ACC112 (cell line): ENCODE results near the gene NCR1.
"Not testable (repeated sequence)": the region's sequence is repeated elsewhere in the genome, so short reads cannot be mapped to it uniquely, and the experiment has no call there.

Experiments
- H2AFZ ChIP-seq: fragments of 200-600 bp; sonication (generic); one replicate; pipeline ENCODE4 v1.6.0; 2017; ENCODE audit warnings: antibody characterized with exemption, low read length; ENCODE audit not compliant: unreplicated experiment
- H3K27ac ChIP-seq: fragments of 200-600 bp; sonication (generic); 2 replicates; pipeline ENCODE4 v1.5.1; 2014; ENCODE audit warnings: low read depth, mild to moderate bottlenecking, antibody characterized with exemption, low read length, moderate library complexity
- H3K27me3 ChIP-seq: fragments of 200-600 bp; sonication (generic); 2 replicates; pipeline ENCODE4 v1.6.1; 2014; ENCODE audit warnings: mild to moderate bottlenecking, antibody characterized with exemption, low read length, moderate library complexity, mixed read lengths; ENCODE audit not compliant: insufficient read depth
- H3K36me3 ChIP-seq: fragments of 200-600 bp; sonication (generic); 2 replicates; pipeline ENCODE4 v1.6.1; 2016; ENCODE audit warnings: mild to moderate bottlenecking, antibody characterized with exemption, low read length, moderate library complexity, mixed read lengths; ENCODE audit not compliant: insufficient read depth
- H3K4me1 ChIP-seq: fragments of 200-600 bp; sonication (generic); one replicate; pipeline ENCODE4 v1.6.1; 2016; ENCODE audit warnings: low read length, mixed read lengths; ENCODE audit not compliant: insufficient read depth, unreplicated experiment, control insufficient read depth
- H3K4me3 ChIP-seq: fragments of 200-600 bp; sonication (generic); 2 replicates; pipeline ENCODE4 v1.5.1; 2014; ENCODE audit warnings: mild to moderate bottlenecking, low read depth, low read length
- H3K79me2 ChIP-seq: fragments of 200-600 bp; sonication (generic); one replicate; pipeline ENCODE4 v1.6.0; 2016; ENCODE audit warnings: low read length; ENCODE audit not compliant: control insufficient read depth, unreplicated experiment, insufficient read depth

NCR1 gene, protein sequence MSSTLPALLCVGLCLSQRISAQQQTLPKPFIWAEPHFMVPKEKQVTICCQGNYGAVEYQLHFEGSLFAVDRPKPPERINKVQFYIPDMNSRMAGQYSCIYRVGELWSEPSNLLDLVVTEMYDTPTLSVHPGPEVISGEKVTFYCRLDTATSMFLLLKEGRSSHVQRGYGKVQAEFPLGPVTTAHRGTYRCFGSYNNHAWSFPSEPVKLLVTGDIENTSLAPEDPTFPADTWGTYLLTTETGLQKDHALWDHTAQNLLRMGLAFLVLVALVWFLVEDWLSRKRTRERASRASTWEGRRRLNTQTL

DNA sequence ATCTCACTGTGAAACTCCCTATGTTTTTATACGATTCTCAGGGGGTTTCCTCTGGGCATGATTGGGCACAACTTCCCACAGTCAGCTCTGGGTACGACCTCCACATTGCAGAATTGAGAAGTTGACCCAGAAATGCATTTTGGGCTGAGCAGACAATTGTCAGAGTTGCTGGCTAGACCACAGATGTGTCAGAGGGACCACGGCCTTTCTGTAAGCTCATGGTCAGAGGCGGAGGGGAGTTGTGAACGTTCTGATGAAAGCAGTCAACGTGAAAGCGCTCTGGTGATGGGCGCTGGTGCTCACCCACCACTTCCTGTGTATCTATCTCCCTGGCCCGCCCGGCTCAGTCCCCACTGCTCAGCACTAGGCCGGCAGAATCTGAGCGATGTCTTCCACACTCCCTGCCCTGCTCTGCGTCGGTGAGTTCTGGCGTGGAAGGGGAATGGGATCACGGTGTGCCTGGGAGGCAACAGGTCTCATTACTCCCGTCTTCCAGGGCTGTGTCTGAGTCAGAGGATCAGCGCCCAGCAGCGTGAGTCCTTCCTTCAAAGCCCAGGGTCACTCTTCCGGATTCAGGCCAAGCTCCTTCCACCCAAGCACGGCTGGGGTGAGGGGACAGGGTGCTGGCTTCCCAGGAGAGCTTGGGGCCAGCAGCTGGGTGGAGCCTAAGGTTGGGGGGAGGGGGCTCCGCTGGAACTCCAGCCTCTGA lies at the start of gene NCR1:
TSS of gene NCR1 (plus strand) at position 346 of the 709 bp plus-strand sequence. CDS start at position 386, 40 bp downstream.
- H3K79me2 ChIP-seq, result no peaks in the 10 kb centered on the region
- no peak within 1 kb of the TSS for H3K27ac ChIP-seq
- H3K27me3 ChIP-seq, result no peaks in the 10 kb centered on the region
- H3K36me3 ChIP-seq, result no peaks in the 10 kb centered on the region
- no peaks in the 10 kb centered on the region for H3K4me1 ChIP-seq
- H3K4me3 ChIP-seq, result no peak within 1 kb of the TSS
- H2AFZ ChIP-seq, result no peak within 1 kb of the TSS

DNA sequence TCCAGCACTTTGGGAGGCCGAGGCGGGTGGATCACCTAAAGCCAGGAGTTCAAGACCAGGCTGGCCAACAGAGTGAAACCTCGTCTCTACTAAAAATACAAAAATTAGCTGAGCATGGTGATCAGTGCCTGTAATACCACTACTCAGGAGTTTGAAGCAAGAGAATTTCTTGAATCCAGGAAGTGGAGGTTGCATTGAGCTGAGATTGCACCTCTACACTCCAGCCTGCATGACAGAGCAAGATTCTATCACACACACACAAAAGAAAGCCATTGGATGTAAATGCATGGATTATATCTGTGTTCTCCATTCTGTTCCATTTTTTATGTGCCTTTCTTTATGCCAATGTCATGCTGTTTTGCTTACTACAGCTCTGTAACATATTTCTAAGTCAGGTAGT lies 47.5 kb upstream of the NCR1 start:
- H3K79me2 ChIP-seq, H3K27me3 ChIP-seq, H3K27ac ChIP-seq, H3K36me3 ChIP-seq, H3K4me3 ChIP-seq, H3K4me1 ChIP-seq, H2AFZ ChIP-seq: not testable (repeated sequence)

DNA sequence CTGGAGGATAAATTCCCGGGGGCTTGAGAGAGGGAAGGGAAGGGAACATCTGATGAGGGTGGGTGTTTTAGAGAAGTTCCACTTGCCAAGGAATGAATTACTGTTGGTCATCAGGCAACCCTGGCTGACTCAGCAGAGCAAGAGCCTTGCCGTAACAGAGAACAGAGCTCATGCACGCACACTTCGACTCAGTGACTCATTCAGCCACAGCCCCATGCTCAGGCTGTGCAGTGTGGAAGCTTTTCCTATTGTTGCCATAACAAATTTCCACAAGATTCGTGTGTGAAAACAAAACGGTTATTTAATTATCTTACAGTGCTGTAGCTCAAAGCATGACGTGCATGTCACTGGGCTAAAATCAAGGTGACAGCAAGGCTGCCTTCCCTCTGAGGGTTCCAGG lies 46.5 kb upstream of the NCR1 start:
- H3K36me3 ChIP-seq, H3K27ac ChIP-seq, H2AFZ ChIP-seq, H3K27me3 ChIP-seq, H3K79me2 ChIP-seq, H3K4me3 ChIP-seq, H3K4me1 ChIP-seq: not testable (repeated sequence)

DNA sequence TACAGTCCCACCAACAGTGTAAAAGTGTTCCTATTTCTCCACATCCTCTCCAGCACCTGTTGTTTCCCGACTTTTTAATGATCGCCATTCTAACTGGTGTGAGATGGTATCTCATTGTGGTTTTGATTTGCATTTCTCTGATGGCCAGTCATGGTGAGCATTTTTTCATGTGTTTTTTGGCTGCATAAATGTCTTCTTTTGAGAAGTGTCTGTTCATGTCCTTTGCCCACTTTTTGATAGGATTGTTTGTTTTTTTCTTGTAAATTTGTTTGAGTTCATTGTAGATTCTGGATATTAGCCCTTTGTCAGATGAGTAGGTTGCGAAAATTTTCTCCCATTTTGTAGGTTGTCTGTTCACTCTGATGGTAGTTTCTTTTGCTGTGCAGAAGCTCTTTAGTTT lies 42.5 kb upstream of the NCR1 start:
- H2AFZ ChIP-seq, H3K79me2 ChIP-seq, H3K27me3 ChIP-seq, H3K4me3 ChIP-seq, H3K36me3 ChIP-seq, H3K4me1 ChIP-seq, H3K27ac ChIP-seq: not testable (repeated sequence)

DNA sequence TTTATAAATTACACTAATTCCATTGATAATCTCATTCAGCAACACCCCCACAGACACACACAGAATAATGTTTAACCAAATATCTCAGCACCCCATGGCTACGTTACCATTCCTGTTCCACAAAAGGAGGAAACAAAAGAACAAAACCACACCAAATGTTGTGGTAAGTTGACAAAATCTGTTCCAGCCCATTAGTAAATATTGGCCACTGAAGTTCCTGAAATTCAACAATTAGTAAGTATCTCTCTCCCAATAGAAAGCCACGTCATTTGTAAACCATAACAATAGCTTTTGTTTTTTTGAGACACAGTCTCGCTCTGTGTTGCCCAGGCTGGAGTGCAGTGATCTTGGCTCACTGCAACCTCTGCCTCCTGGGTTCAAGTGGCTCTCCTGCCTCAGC lies 34.3 kb upstream of the NCR1 start:
- no peaks in the 10 kb centered on the region for H3K27me3 ChIP-seq
- H3K27ac ChIP-seq, result no peak overlapping the region
- H3K4me1 ChIP-seq, result no peaks in the 10 kb centered on the region
- H2AFZ ChIP-seq, result no peak overlapping the region
- H3K4me3 ChIP-seq, result no peak overlapping the region
- H3K36me3 ChIP-seq, result no peaks in the 10 kb centered on the region
- no peaks in the 10 kb centered on the region for H3K79me2 ChIP-seq

DNA sequence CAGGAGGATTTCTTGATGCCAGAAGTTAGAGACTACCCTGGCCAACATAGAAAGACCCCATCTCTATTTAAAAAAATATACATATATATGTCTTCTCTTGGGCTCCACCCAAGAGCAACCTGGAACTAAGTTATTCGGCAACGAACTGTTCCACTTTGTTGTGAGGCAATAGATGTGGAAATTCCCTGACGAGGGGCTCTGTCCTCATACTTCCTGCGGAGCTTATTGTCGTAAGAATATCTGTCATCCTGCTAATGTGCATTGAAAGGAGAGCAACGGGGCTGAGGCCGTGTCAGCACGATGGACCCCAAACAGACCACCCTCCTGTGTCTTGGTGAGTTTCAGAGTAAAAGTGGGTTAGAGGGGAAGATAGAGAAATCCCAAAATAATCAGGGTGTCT lies 32.0 kb upstream of the NCR1 start, which contains the start of gene FCAR:
TSS of gene FCAR (plus strand) at position 246 of the 400 bp plus-strand sequence. CDS start at position 301, 55 bp downstream.
- Histone ChIP-seq H3K79me2 (no peaks in the 10 kb centered on the region), H3K4me1 (no peaks in the 10 kb centered on the region), H3K27ac (no peak within 1 kb of the TSS), H3K4me3 (no peak within 1 kb of the TSS), H3K27me3 (no peaks in the 10 kb centered on the region), H2AFZ (no peak within 1 kb of the TSS), H3K36me3 (no peaks in the 10 kb centered on the region)

DNA sequence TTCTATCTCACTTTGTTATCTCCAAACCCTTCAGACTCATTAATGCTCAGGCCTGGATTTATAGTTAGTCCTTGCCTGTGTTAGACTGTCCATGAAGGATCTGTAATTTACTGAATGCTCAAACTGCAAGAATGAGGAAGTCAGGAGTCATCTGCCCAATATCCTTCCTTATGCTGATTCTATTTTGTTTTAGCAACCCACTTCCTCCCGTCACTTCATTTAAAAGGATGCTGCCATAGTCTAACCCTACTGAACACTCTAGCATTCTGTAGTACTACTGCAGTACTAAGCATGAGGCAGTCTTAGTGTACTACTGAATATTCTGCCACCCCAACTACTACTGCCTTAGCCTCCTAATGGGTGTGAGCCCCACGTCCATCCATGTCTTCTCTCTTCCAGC lies 30.4 kb upstream of the NCR1 start:
- Histone ChIP-seq H3K4me3 (no peak overlapping the region), H3K27ac (no peak overlapping the region), H3K79me2 (no peaks in the 10 kb centered on the region), H3K36me3 (no peaks in the 10 kb centered on the region), H3K4me1 (no peaks in the 10 kb centered on the region), H3K27me3 (no peaks in the 10 kb centered on the region), H2AFZ (no peak overlapping the region)

DNA sequence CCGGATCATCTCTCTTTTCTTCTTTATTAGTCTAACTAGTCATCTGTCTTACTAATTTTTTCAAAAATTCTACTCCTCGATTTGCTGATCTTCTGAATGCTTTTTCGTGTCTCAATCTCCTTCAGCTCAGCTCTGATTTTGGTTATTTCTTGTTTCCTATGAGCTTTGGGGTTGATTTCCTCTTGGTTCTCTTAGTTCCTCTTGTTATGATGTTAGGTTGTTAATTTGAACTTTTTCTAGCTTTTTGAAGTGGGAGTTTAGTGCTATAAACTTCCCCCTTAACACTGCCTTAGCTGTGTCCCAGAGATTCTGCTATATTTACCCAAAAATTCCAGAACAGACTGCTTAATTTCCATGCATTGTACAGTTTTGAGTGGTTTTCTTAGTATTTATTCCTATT lies 28.5 kb upstream of the NCR1 start:
- Histone ChIP-seq H3K79me2 (no peaks in the 10 kb centered on the region), H3K36me3 (no peaks in the 10 kb centered on the region), H3K27me3 (no peaks in the 10 kb centered on the region), H2AFZ (no peak overlapping the region), H3K4me3 (no peak overlapping the region), H3K27ac (no peak overlapping the region), H3K4me1 (no peaks in the 10 kb centered on the region)

DNA sequence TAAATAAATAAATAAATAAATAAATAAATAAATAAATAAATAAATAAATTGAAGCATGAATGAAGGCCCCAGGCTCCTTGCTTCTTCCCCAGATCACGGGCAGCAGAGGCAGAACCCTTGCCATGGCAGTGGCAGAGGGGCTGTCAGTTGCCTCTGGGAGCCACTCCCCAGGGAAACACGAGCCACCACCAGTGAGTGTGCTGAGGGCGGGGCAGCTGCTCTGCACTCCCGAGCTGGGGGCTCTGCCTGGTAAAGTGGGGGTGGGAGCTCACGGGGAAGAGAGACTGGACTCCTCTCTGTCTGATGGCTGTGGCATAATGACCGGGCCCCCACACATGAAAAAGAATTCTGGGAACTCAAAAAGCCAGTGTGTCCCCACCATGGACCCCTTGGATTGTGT lies 24.1 kb upstream of the NCR1 start:
- H3K36me3 ChIP-seq, result no peaks in the 10 kb centered on the region
- no peaks in the 10 kb centered on the region for H3K4me1 ChIP-seq
- H3K27ac ChIP-seq, result no peak overlapping the region
- H3K4me3 ChIP-seq, result no peak overlapping the region
- H2AFZ ChIP-seq, result no peak overlapping the region
- no peaks in the 10 kb centered on the region for H3K79me2 ChIP-seq
- H3K27me3 ChIP-seq, result no peaks in the 10 kb centered on the region

DNA sequence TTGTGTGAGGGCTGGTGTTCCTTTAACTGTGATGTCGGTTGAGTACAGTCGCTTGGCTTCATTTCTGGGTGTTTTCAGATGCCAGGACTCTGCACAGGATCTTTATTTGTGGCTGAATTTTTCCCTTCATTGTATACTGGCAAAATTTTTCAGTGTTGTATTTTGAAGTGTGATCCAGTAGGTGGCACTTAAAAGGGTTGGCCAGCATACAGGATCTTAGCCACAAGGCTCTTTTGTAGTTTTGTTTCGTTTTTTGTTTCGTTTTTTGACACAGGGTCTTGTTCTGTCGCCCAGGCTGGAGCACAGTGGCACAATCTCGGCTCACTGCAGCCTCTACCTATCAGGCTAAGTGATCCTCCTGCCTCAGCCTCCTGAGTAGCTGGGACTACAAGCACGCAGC lies 23.2 kb upstream of the NCR1 start:
- no peaks in the 10 kb centered on the region for H3K79me2 ChIP-seq
- no peaks in the 10 kb centered on the region for H3K4me1 ChIP-seq
- H3K27me3 ChIP-seq, result no peaks in the 10 kb centered on the region
- H3K27ac ChIP-seq, result no peak overlapping the region
- no peak overlapping the region for H3K4me3 ChIP-seq
- H3K36me3 ChIP-seq, result no peaks in the 10 kb centered on the region
- no peak overlapping the region for H2AFZ ChIP-seq

DNA sequence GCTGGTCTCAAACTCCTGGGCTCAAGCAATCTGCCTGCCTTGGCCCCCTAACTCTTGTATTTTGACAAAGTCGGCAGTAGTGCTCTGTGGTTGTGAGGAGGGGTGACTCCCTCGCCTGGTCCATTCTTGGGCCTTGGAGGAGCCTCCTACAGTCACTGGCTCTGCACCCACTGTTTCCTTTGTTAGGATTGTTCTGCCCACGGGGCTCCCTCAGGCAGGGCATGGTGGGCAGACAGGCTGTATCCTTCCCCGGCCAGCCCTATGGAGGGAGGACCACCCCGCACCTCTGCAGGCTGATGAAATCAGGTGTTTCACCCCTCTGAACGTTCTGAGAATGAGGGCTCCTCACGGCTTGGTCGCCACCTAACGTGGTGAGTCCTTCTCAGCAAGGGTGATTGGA lies 22.7 kb upstream of the NCR1 start:
- Histone ChIP-seq H3K27me3 (no peaks in the 10 kb centered on the region), H3K4me3 (no peak overlapping the region), H3K27ac (no peak overlapping the region), H3K79me2 (no peaks in the 10 kb centered on the region), H3K4me1 (no peaks in the 10 kb centered on the region), H2AFZ (no peak overlapping the region), H3K36me3 (no peaks in the 10 kb centered on the region)
